Measurements from ENCODE around the gene SLIT3.

The SLIT3 gene

DNA sequence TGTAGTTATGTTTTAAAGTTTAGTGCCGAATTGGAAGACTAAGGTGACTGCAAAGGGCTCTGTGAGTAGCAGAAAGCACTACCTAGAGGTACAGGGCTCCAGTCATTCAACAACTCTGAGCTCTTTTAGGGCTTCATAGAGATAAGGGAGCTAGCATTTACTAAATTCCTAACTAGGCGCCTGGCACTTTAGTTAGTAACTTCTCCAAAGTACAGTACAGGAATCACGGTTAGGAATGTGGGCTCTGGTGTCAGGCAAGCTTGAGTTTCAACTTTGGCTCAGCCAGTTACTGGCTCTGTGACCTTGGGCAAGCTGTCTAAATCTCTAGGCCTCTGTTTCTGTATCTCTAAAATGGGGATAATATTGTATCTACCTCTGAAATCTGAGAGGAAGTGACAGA lies 115.3 kb downstream of the SLIT3 start:
- no peaks in the 10 kb centered on the region for H4K20me1 ChIP-seq (ENCODE audit: insufficient read depth, low read length)
- no peak overlapping the region for H3K4me3 ChIP-seq (ENCODE audit: low read depth in 1 of 2, low read length in 2 of 2)
- H3K27me3 ChIP-seq (ENCODE audit: insufficient read depth, low read length, poor library complexity), result peaks cover 3% of the 10 kb centered on the region
- H3K4me2 ChIP-seq (ENCODE audit: insufficient read depth, low read length), result no peak overlapping the region
- no peaks in the 10 kb centered on the region for H3K9me3 ChIP-seq (ENCODE audit: insufficient read depth, low read length, severe bottlenecking)
- no peak overlapping the region for H3K27ac ChIP-seq (ENCODE audit: low read length)
- no peak overlapping the region for H2AFZ ChIP-seq (ENCODE audit: low read depth, low read length)
- H3K4me1 ChIP-seq (ENCODE audit: insufficient read depth, low read length), result no peaks in the 10 kb centered on the region
- DNase-seq (no peak), ATAC-seq (ENCODE audit: insufficient read depth, low read depth) (no peak)
- H3K36me3 ChIP-seq (ENCODE audit: insufficient read depth, low read length), result no peaks in the 10 kb centered on the region
- H3K79me2 ChIP-seq (ENCODE audit: insufficient read depth, low read length), result no peaks in the 10 kb centered on the region
- no peak overlapping the region for H3K9ac ChIP-seq (ENCODE audit: low read depth, low read length)
- TF ChIP-seq CTCF (IDR thresholded peaks at IDR 0.05; ENCODE audit: borderline replicate concordance, extremely low read depth, low read length, poor library complexity, severe bottlenecking) (no peak), EZH2 (IDR thresholded peaks at IDR 0.05; ENCODE audit: borderline replicate concordance, low read depth, low read length, severe bottlenecking) (no peak)

- no peak overlapping the region for H3K4me2 ChIP-seq (ENCODE audit: insufficient read depth, low read length)
- TF ChIP-seq EZH2 (IDR thresholded peaks at IDR 0.05; ENCODE audit: borderline replicate concordance, low read depth, low read length, severe bottlenecking) (no peak), CTCF (IDR thresholded peaks at IDR 0.05; ENCODE audit: borderline replicate concordance, extremely low read depth, low read length, poor library complexity, severe bottlenecking) (no peak)
- no peaks in the 10 kb centered on the region for H3K79me2 ChIP-seq (ENCODE audit: insufficient read depth, low read length)
- H3K4me3 ChIP-seq (ENCODE audit: low read depth in 1 of 2, low read length in 2 of 2), result no peak overlapping the region
- DNase-seq (no peak), ATAC-seq (ENCODE audit: insufficient read depth, low read depth) (no peak)
- peaks cover 3% of the 10 kb centered on the region for H3K27me3 ChIP-seq (ENCODE audit: insufficient read depth, low read length, poor library complexity)
- no peak overlapping the region for H3K27ac ChIP-seq (ENCODE audit: low read length)
- H3K36me3 ChIP-seq (ENCODE audit: insufficient read depth, low read length), result no peaks in the 10 kb centered on the region
- no peaks in the 10 kb centered on the region for H3K9me3 ChIP-seq (ENCODE audit: insufficient read depth, low read length, severe bottlenecking)
- no peaks in the 10 kb centered on the region for H4K20me1 ChIP-seq (ENCODE audit: insufficient read depth, low read length)
- no peaks in the 10 kb centered on the region for H3K4me1 ChIP-seq (ENCODE audit: insufficient read depth, low read length)
- H2AFZ ChIP-seq (ENCODE audit: low read depth, low read length), result no peak overlapping the region
- H3K9ac ChIP-seq (ENCODE audit: low read depth, low read length), result no peak overlapping the region
Measured at GRCh38 chr5:169183576-169183975, 117.4 kb downstream of the SLIT3 start.

- no peak overlapping the region for H3K27ac ChIP-seq (ENCODE audit: low read length)
- no peaks in the 10 kb centered on the region for H3K79me2 ChIP-seq (ENCODE audit: insufficient read depth, low read length)
- H3K4me3 ChIP-seq (ENCODE audit: low read depth in 1 of 2, low read length in 2 of 2), result no peak overlapping the region
- no peak overlapping the region for H3K9ac ChIP-seq (ENCODE audit: low read depth, low read length)
- no peaks in the 10 kb centered on the region for H3K36me3 ChIP-seq (ENCODE audit: insufficient read depth, low read length)
- no peak overlapping the region for H2AFZ ChIP-seq (ENCODE audit: low read depth, low read length)
- no peaks in the 10 kb centered on the region for H3K4me1 ChIP-seq (ENCODE audit: insufficient read depth, low read length)
- ATAC-seq (ENCODE audit: insufficient read depth, low read depth), result no peak
- H3K9me3 ChIP-seq (ENCODE audit: insufficient read depth, low read length, severe bottlenecking), result no peaks in the 10 kb centered on the region
- TF ChIP-seq EZH2 (IDR thresholded peaks at IDR 0.05; ENCODE audit: borderline replicate concordance, low read depth, low read length, severe bottlenecking) (no peak), CTCF (IDR thresholded peaks at IDR 0.05; ENCODE audit: borderline replicate concordance, extremely low read depth, low read length, poor library complexity, severe bottlenecking) (no peak)
- no peak overlapping the region for H3K4me2 ChIP-seq (ENCODE audit: insufficient read depth, low read length)
- peaks cover 3% of the 10 kb centered on the region for H3K27me3 ChIP-seq (ENCODE audit: insufficient read depth, low read length, poor library complexity)
- H4K20me1 ChIP-seq (ENCODE audit: insufficient read depth, low read length), result no peaks in the 10 kb centered on the region
- DNase-seq, result no peak
Measured at GRCh38 chr5:169182797-169183196, 118.1 kb downstream of the SLIT3 start.

DNA sequence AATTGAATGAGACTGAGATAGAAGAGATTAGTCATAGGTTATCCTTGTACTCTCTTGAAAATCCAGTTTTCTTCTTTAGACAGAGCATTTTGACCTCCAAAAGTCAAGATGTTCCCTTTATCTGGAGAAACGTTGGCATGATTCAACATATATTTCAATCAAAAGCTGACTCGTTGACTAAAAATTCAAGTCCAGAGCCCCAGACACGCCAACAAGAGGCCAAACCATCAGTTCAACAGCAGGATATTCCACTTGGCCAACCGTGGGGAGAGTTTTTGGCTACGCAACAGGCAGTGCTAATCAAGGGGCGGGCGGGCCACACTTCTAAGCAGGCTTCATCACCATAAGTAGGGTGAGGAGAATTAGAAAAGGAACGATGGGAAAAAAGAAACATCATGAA lies 119.1 kb downstream of the SLIT3 start:
- no peak overlapping the region for H3K4me2 ChIP-seq (ENCODE audit: insufficient read depth, low read length)

More for the DNA sequence above, 119.1 kb downstream of the SLIT3 start:
- H3K9me3 ChIP-seq (ENCODE audit: insufficient read depth, low read length, severe bottlenecking), result no peaks in the 10 kb centered on the region
- H3K4me3 ChIP-seq (ENCODE audit: low read depth in 1 of 2, low read length in 2 of 2), result no peak overlapping the region
- no peaks in the 10 kb centered on the region for H3K4me1 ChIP-seq (ENCODE audit: insufficient read depth, low read length)
- DNase-seq (no peak), ATAC-seq (ENCODE audit: insufficient read depth, low read depth) (no peak)
- H3K9ac ChIP-seq (ENCODE audit: low read depth, low read length), result no peak overlapping the region
- no peak overlapping the region for H2AFZ ChIP-seq (ENCODE audit: low read depth, low read length)
- no peaks in the 10 kb centered on the region for H3K36me3 ChIP-seq (ENCODE audit: insufficient read depth, low read length)
- peaks cover 3% of the 10 kb centered on the region for H3K27me3 ChIP-seq (ENCODE audit: insufficient read depth, low read length, poor library complexity)
- no peak for TF ChIP-seq EZH2 (IDR thresholded peaks at IDR 0.05; ENCODE audit: borderline replicate concordance, low read depth, low read length, severe bottlenecking)
- H4K20me1 ChIP-seq (ENCODE audit: insufficient read depth, low read length), result no peaks in the 10 kb centered on the region
- no peak overlapping the region for H3K27ac ChIP-seq (ENCODE audit: low read length)
- H3K79me2 ChIP-seq (ENCODE audit: insufficient read depth, low read length), result no peaks in the 10 kb centered on the region

Measured in DND-41 (cell line).